Natural killer cell treated with Interleukin-12 subunit alpha and Interleukin-12 subunit beta and Interleukin-15 and Interleukin-18, amount 100 ng/mL, for 72 hours (primary cell): Measurements from ENCODE around the gene HTN3. TPM values are rescaled to one million over a fixed set of nuclear protein-coding genes. Genes with fewer than 3 reads are reported as not detected.
"Not testable (repeated sequence)": the region's sequence is repeated elsewhere in the genome, so short reads cannot be mapped to it uniquely, and the experiment has no call there.

ENCODE experiments used
- ATAC-seq, 2 donors: fragments of 150-1000 bp; cut with Tn5 transposase in 1 of 2; sonication (Bioruptor Pico), chemical (Tn5 transposase) in 1 of 2; 2 replicates each; pipeline ENCODE4 v1.10.0; 2021
- DNase-seq: peaks from one replicate; pipeline ENCODE4 v3.0.0; 2022; ENCODE audit warnings: low spot score
- H3K27ac Mint-ChIP-seq, 2 donors: 1 replicate in 1 of 2; 2 replicates in 1 of 2; pipeline ENCODE4 v1.8.0; 2022; ENCODE audit warnings: mixed read lengths in 2 of 2, mild to moderate bottlenecking in 1 of 2, moderate library complexity in 1 of 2
- H3K27me3 Mint-ChIP-seq, 2 donors: 1 replicate in 1 of 2; 2 replicates in 1 of 2; pipeline ENCODE4 v1.8.0; 2022; ENCODE audit warnings: mixed read lengths in 2 of 2
- H3K36me3 Mint-ChIP-seq: one replicate; pipeline ENCODE4 v1.8.0; 2022; ENCODE audit warnings: mixed read lengths
- H3K4me1 Mint-ChIP-seq, 2 donors: 1 replicate in 1 of 2; 2 replicates in 1 of 2; pipeline ENCODE4 v1.8.0; 2022; ENCODE audit warnings: low read depth in 2 of 2, mixed read lengths in 2 of 2, mild to moderate bottlenecking in 1 of 2
- H3K4me3 Mint-ChIP-seq: one replicate; pipeline ENCODE4 v1.8.0; 2022; ENCODE audit warnings: mixed read lengths
- H3K9me3 Mint-ChIP-seq: 2 replicates; pipeline ENCODE4 v1.8.0; 2022; ENCODE audit warnings: mixed read lengths
- total RNA-seq, 2 donors: library from RNA; stranded (reverse); gene quantifications; one replicate each; pipeline ENCODE4 v1.2.3, GENCODE V29; 2022

HTN3 gene
- total RNA-seq, 2 donors from 2014 or later, result not detected

DNA sequence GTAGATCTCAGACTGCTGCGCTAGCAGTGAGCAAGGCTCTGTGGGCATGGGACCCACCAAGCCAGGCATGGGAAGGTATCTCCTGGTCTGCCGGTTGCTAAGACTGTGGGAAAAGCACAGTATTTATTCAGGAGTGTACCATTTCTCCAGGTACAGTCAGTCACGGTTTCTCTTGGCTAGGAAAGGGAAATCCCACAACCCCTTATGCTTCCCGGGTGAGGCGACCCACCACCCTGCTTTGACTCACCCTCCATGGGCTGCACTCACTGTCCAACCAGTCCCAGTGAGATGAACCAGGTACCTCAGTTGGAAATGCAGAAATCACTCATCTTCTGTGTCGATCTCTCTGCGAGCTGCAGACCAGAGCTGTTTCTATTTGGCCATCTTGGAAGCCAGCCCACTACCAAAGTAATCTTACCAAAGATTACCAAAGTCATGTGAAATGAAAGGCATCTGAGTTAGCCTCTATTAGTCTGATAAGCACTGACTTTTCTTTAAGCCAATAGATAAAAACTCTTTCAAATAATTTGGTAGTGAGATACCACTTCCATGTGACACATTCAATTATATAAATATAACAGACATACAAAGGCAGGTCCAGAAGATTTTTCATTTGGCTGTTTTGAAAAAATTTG is 13.5 kb downstream of the HTN3 start:
- Mint-ChIP-seq H3K9me3 (peaks cover 9% of the 10 kb centered on the region), H3K27me3 (no peaks in the 10 kb centered on the region)
- ATAC-seq, result no peak

DNA sequence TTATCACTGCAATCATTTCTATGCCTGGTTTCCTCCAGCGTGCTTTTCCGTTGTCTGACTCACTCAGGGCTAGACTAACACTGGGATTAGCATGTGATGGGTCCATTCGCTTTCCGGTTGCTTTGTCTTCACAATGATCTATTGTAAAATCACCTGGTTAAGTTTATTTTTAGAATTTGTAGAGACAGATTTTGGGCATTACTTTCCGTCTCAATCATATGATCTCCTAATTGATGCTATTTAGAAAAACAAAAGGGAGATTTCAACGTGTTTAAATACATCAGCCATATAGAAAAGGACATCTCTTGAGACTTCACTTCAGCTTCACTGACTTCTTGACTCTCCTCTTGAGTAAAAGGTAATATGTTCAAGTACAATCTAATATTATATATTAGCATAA is 21.9 kb downstream of the HTN3 start, which contains the start of gene HTN1:
Gene HTN1 (plus strand): TSS at position 301 of the 400 bp plus-strand sequence. CDS start 2,639 bp downstream, outside the sequence.
- not testable (repeated sequence) for H3K27me3 Mint-ChIP-seq, ATAC-seq, DNase-seq, H3K4me1 Mint-ChIP-seq, H3K9me3 Mint-ChIP-seq, H3K4me3 Mint-ChIP-seq, H3K36me3 Mint-ChIP-seq, H3K27ac Mint-ChIP-seq

More for the DNA sequence above, 13.5 kb downstream of the HTN3 start:
- no peak for DNase-seq
- Mint-ChIP-seq H3K36me3 (no peaks in the 10 kb centered on the region), H3K4me3 (no peak overlapping the region), H3K27ac (no peak overlapping the region), H3K4me1 (no peaks in the 10 kb centered on the region)

DNA sequence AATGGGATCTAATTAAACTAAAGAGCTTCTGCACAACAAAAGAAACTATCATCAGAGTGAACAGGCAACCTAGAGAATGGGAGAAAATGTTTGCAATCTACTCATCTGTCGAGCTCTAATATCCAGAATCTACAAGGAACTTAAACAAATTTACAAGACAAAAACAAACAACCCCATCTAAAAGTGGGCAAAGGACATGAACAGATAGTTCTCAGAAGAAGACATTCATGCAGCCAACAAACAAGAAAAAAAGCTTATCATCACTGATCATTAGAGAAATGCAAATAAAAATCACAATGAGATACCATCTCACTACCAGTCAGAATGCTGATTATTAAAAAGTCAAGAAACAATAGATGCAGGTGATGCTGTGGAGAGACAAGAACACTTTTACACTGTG is 28.3 kb downstream of the HTN3 start:
- not testable (repeated sequence) for H3K4me1 Mint-ChIP-seq, H3K27ac Mint-ChIP-seq, ATAC-seq, DNase-seq, H3K27me3 Mint-ChIP-seq, H3K36me3 Mint-ChIP-seq, H3K4me3 Mint-ChIP-seq
- peaks cover 12% of the 10 kb centered on the region for H3K9me3 Mint-ChIP-seq

DNA sequence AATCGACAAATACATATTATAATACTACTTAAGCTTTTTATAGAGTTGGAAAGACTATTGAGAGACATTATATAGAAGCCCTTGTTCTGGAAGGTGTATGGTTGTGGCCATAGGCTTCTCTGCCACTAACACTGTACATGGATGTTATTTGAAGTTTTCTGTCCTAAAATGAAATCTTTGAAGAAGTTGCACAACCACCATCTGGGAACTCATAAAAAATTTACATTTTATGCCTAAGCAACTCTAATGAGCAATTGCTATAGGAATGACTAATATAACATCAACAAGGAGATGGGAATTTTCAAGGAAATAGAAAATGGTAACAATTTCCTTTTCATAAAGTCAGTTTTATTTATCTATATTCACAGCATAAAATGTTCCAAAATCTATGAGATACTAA is 29.4 kb downstream of the HTN3 start:
- ATAC-seq (no peak), DNase-seq (no peak)
- peaks cover 12% of the 10 kb centered on the region for H3K9me3 Mint-ChIP-seq
- H3K27me3 Mint-ChIP-seq, result no peaks in the 10 kb centered on the region
- no peaks in the 10 kb centered on the region for H3K4me1 Mint-ChIP-seq
- no peak overlapping the region for H3K4me3 Mint-ChIP-seq
- no peak overlapping the region for H3K27ac Mint-ChIP-seq
- no peaks in the 10 kb centered on the region for H3K36me3 Mint-ChIP-seq

DNA sequence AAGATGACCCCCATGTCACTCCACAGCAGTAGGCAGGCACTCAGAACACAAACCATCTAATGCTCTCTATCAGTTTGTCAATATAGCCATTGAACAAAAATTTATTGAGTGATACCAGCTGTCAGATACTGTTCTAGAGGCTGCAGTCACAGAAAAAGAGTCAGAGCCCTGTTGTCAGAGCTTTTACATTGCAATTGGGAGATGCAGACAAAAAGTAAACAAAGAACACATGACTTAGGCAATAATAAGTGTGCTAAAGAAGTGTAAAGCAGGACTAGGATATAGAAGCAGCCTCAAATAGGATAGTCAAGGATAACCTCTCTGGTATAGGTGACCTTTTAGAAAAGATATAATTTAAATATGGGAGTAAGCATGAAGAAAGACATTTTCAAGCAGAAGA is 30.9 kb downstream of the HTN3 start:
- H3K4me1 Mint-ChIP-seq, result no peaks in the 10 kb centered on the region
- ATAC-seq (no peak), DNase-seq (no peak)
- no peaks in the 10 kb centered on the region for H3K27me3 Mint-ChIP-seq
- H3K36me3 Mint-ChIP-seq, result no peaks in the 10 kb centered on the region
- no peak overlapping the region for H3K27ac Mint-ChIP-seq
- H3K4me3 Mint-ChIP-seq, result no peak overlapping the region
- H3K9me3 Mint-ChIP-seq, result peaks cover 12% of the 10 kb centered on the region

DNA sequence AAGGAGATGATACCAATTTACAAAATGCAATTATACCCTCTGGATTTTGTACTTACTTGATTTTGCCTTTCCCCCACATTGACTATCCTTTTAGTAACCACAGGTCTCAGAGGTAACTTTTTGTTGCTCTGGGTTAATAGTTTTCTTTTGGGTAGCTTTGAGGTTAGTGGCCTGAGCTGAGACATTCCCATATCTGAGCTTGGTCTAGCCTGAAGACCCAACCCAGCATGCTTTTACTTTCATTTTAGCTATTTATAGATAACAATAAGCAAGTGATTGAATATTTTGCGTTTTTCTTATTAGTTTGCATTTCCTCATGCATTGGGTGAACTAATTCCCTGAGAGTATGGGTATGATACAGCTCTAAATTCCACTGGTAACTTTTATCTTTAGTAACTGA is 33.7 kb downstream of the HTN3 start:
- Mint-ChIP-seq H3K4me1 (no peaks in the 10 kb centered on the region), H3K4me3 (no peak overlapping the region), H3K27ac (no peak overlapping the region), H3K36me3 (no peaks in the 10 kb centered on the region), H3K9me3 (peaks cover 9% of the 10 kb centered on the region), H3K27me3 (no peaks in the 10 kb centered on the region)
- DNase-seq (no peak), ATAC-seq (no peak)

DNA sequence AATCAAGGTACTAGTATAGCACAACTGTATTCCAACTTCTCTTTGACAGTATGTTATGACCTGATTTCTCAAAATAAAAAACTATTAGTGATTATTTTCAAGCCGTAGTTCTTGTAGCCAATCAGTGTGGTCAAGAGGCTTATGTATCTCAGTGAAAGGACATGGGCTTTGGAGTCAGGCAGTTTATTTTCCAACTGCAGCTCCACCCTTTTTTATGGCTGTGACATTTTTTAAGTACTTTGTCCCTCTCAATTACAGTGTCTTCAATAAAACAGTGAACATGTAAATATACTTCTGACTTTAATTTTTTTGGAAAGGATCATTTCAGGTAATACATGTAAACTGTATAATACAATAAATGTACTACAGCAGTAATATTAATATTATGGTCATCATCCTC is 51.9 kb downstream of the HTN3 start:
- ATAC-seq (no peak), DNase-seq (no peak)
- no peaks in the 10 kb centered on the region for H3K27me3 Mint-ChIP-seq
- no peak overlapping the region for H3K4me3 Mint-ChIP-seq
- H3K36me3 Mint-ChIP-seq, result no peaks in the 10 kb centered on the region
- H3K4me1 Mint-ChIP-seq, result no peaks in the 10 kb centered on the region
- no peaks in the 10 kb centered on the region for H3K9me3 Mint-ChIP-seq
- H3K27ac Mint-ChIP-seq, result no peak overlapping the region

Other genes with a start within 250 kb of the HTN3 start
- gene SULT1E1, start 168.3 kb upstream of the HTN3 start, total RNA-seq, result not detected
- gene CSN1S1, start 97.4 kb upstream of the HTN3 start, total RNA-seq, result not detected
- gene CSN2, start 62.7 kb upstream of the HTN3 start, total RNA-seq, result not detected
- gene STATH, start 32.5 kb upstream of the HTN3 start, total RNA-seq, result not detected
- gene HTN1, start 22.0 kb downstream of the HTN3 start, total RNA-seq, result not detected
- not detected for gene PRR27, start 125.8 kb downstream of the HTN3 start, total RNA-seq
- gene ODAM, start 167.3 kb downstream of the HTN3 start, total RNA-seq, result not detected
- not detected for gene FDCSP, start 197.7 kb downstream of the HTN3 start, total RNA-seq
- not detected for gene CSN3, start 214.1 kb downstream of the HTN3 start, total RNA-seq